GM23338 (cell line): ENCODE data around the gene MAP4K4. TPM values are rescaled to one million over a fixed set of nuclear protein-coding genes. Genes with fewer than 3 reads are reported as not detected.
A peak's percentile ranks its signal among the peaks of the same experiment; 100 is the strongest.

Experiments used
- ATAC-seq: fragments of 200-7000 bp; cut with Tn5 transposase; 3 replicates; pipeline ENCODE4 v1.9.1; 2020
- DNase-seq: peaks from one replicate; pipeline ENCODE4 v3.0.0-alpha.2; 2015; ENCODE audit warnings: low spot score
- H2AFZ ChIP-seq: fragments of 200-600 bp; sonication (generic); 2 replicates; pipeline ENCODE4 v1.8.0; 2016; ENCODE audit warnings: antibody characterized with exemption, mild to moderate bottlenecking, moderate library complexity
- H3F3A ChIP-seq: fragments of 200-600 bp; sonication (generic); replicated peaks from 2 replicates; pipeline ENCODE4 v1.8.0; 2017; ENCODE audit warnings: antibody characterized with exemption, mixed run types, low read depth
- H3K27ac ChIP-seq: fragments of 200-600 bp; sonication (generic); 2 replicates; pipeline ENCODE4 v1.6.1; 2016; ENCODE audit warnings: low read depth
- H3K27me3 ChIP-seq: fragments of 200-600 bp; sonication (generic); 2 replicates; pipeline ENCODE4 v1.8.0; 2016; ENCODE audit warnings: mild to moderate bottlenecking, mixed run types, moderate library complexity; ENCODE audit not compliant: insufficient read depth
- H3K36me3 ChIP-seq: fragments of 200-600 bp; sonication (generic); 2 replicates; pipeline ENCODE4 v1.8.0; 2016; ENCODE audit warnings: mild to moderate bottlenecking; ENCODE audit not compliant: insufficient read depth
- H3K4me1 ChIP-seq: fragments of 200-600 bp; sonication (generic); 2 replicates; pipeline ENCODE4 v1.8.0; 2016; ENCODE audit warnings: mild to moderate bottlenecking, moderate library complexity; ENCODE audit not compliant: insufficient read depth
- H3K4me2 ChIP-seq: fragments of 200-600 bp; sonication (generic); 2 replicates; pipeline ENCODE4 v1.7.1; 2017; ENCODE audit warnings: mixed run types
- H3K4me3 ChIP-seq: fragments of 200-600 bp; sonication (generic); 2 replicates; pipeline ENCODE4 v1.6.1; 2016; ENCODE audit warnings: mixed run types
- H3K79me2 ChIP-seq: fragments of 200-600 bp; sonication (generic); replicated peaks from 2 replicates; pipeline ENCODE4 v1.8.0; 2017; ENCODE audit warnings: mild to moderate bottlenecking; ENCODE audit not compliant: insufficient read depth
- H3K9me2 ChIP-seq: fragments of 200-600 bp; sonication (generic); 2 replicates; pipeline ENCODE4 v1.8.0; 2017; ENCODE audit not compliant: insufficient read depth
- H4K20me1 ChIP-seq: fragments of 200-600 bp; sonication (generic); replicated peaks from 2 replicates; pipeline ENCODE4 v1.8.0; 2017; ENCODE audit warnings: mild to moderate bottlenecking; ENCODE audit not compliant: insufficient read depth
- H3K27ac Mint-ChIP-seq: 2 replicates; pipeline ENCODE4 v1.8.0; 2020; ENCODE audit warnings: inconsistent platforms, mild to moderate bottlenecking, moderate library complexity, mixed read lengths
- H3K27me3 Mint-ChIP-seq: 3 replicates; pipeline ENCODE4 v1.8.0; 2022; ENCODE audit warnings: low read depth, mild to moderate bottlenecking, moderate library complexity, mixed read lengths, inconsistent platforms; ENCODE audit not compliant: insufficient read depth, poor library complexity
- H3K36me3 Mint-ChIP-seq: 3 replicates; pipeline ENCODE4 v1.8.0; 2021; ENCODE audit warnings: low read depth, mild to moderate bottlenecking, inconsistent platforms, moderate library complexity, mixed read lengths
- H3K4me1 Mint-ChIP-seq: 3 replicates; pipeline ENCODE4 v1.8.0; 2020; ENCODE audit warnings: mild to moderate bottlenecking, inconsistent platforms, mixed read lengths
- H3K4me3 Mint-ChIP-seq: 3 replicates; pipeline ENCODE4 v1.8.0; 2021; ENCODE audit warnings: moderate library complexity, mild to moderate bottlenecking, inconsistent platforms, mixed read lengths
- H3K9me3 Mint-ChIP-seq: 3 replicates; pipeline ENCODE4 v1.8.0; 2020; ENCODE audit warnings: moderate library complexity, mild to moderate bottlenecking, inconsistent platforms, mixed read lengths
- EZH2phosphoT487 ChIP-seq: fragments of 200-600 bp; sonication (generic); IDR thresholded peaks from one replicate; pipeline ENCODE4 v1.8.1; 2018; ENCODE audit warnings: antibody characterized with exemption; ENCODE audit not compliant: unreplicated experiment
- NANOG ChIP-seq: IDR thresholded peaks from 2 replicates; pipeline ENCODE4 v1.6.1; 2016; ENCODE audit warnings: antibody characterized with exemption, borderline replicate concordance
- ZNF462 ChIP-seq: fragments of 250-450 bp; sonication (Bioruptor Pico); IDR thresholded peaks from 2 replicates; pipeline ENCODE4 v1.5.0; 2020; ENCODE audit warnings: mild to moderate bottlenecking, moderate library complexity
- polyA plus RNA-seq: library from polyadenylated mRNA; unstranded; fragments of >200 nt; fragmentation: Nextera tagmentation; extraction: Ambion mirVana; gene quantifications from 2 replicates; pipeline ENCODE4 v1.2.1, GENCODE V29; 2016
- total RNA-seq: library from RNA; depleted of rRNA; stranded (reverse); fragments of >200 nt; shearing (Covaris generic); gene quantifications from 2 replicates; pipeline ENCODE4 v1.2.3, GENCODE V29; 2014

Gene MAP4K4
- total and polyA plus RNA-seq, 2 experiments from 2014 or later = 34.6 to 99.2 TPM

DNA sequence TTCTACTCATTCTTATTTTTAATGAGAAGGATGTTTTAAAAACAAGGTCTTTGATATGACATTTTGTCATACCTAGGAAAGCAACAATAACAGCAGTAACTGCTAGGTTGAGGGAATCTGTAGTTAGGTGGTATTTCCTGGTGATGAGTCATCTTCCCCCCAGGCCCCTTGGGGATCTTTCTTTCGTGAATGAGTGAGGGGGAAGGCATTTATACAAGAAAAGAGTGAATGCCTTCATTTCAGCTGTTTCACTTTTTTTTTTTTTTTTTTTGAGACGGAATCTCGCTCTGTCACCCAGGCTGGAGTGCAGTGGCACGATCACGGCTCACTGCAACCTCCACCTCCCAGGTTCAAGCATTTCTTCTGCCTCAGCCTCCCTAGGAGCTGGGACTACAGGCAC, 108.6 kb downstream of the MAP4K4 start:
- H4K20me1 ChIP-seq = peaks cover 1% of the 10 kb centered on the region; the same call in 1 of the 2 replicates
- peak overlapping the region; percentile 82 for H3K27ac ChIP-seq
- no peak overlapping the region for H2AFZ ChIP-seq
- H3K4me1 ChIP-seq = peaks cover 69% of the 10 kb centered on the region
- no peaks in the 10 kb centered on the region for H3K36me3 ChIP-seq
- DNase-seq (peak; percentile 67), ATAC-seq (peak; percentile 45)
- peak overlapping the region; percentile 15; the same call in 1 of the 3 replicates for H3K4me3 Mint-ChIP-seq
- H3F3A ChIP-seq = no peaks in the 10 kb centered on the region; the same call in 1 of the 2 replicates
- no peaks in the 10 kb centered on the region for H3K9me3 Mint-ChIP-seq
- TF ChIP-seq ZNF462 (CRISPR knock-in tag) (no peak), NANOG (no peak)
- H3K27me3 ChIP-seq = no peaks in the 10 kb centered on the region
- peaks cover 94% of the 10 kb centered on the region for H3K79me2 ChIP-seq
- peak overlapping the region; percentile 50 for H3K4me2 ChIP-seq
- H3K4me1 Mint-ChIP-seq = peaks cover 72% of the 10 kb centered on the region
- H3K27me3 Mint-ChIP-seq = no peaks in the 10 kb centered on the region
- no peaks in the 10 kb centered on the region; the same call in 2 of the 3 replicates for H3K36me3 Mint-ChIP-seq
- peak overlapping the region; percentile 97 for H3K27ac Mint-ChIP-seq
- H3K4me3 ChIP-seq = 0 out of 2 replicates have a peak overlapping the region, but pooled peaks have one; percentile 1
- H3K9me2 ChIP-seq = no peaks in the 10 kb centered on the region

DNA sequence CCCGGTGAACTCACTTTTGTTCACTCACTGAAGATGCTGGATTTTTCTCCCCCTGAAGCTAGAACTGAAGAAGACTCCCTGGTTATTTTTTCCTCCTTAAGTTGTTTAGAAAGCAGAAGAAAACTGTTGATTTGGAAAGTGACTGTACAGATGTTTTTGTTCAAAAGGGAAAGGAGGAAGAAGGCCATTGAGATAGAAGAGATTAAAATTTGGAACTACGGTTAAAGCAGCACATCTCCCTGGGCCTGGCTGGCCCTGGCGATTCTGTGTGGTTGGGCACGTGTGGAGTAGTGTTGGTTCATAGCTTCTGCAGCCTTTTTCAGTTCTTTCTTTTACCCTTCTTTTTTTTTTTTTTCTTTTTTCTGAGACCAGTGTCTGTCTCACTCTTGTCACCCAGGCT, 109.2 kb downstream of the MAP4K4 start:
- Mint-ChIP-seq H3K4me1 (peaks cover 76% of the 10 kb centered on the region), H3K9me3 (no peaks in the 10 kb centered on the region), H3K27me3 (peaks cover 2% of the 10 kb centered on the region), H3K27ac (peak overlapping the region; percentile 74), H3K4me3 (peak overlapping the region; percentile 4; the same call in 1 of the 3 replicates), H3K36me3 (no peaks in the 10 kb centered on the region; the same call in 2 of the 3 replicates)
- Histone ChIP-seq H2AFZ (no peak overlapping the region), H3K36me3 (no peaks in the 10 kb centered on the region), H3K27me3 (no peaks in the 10 kb centered on the region), H3K79me2 (peaks cover 94% of the 10 kb centered on the region), H3K4me2 (0 out of 2 replicates have a peak overlapping the region, but pooled peaks have one; percentile 50), H3F3A (no peaks in the 10 kb centered on the region; the same call in 1 of the 2 replicates), H3K27ac (peak overlapping the region; percentile 82), H3K4me3 (no peak overlapping the region), H4K20me1 (no peaks in the 10 kb centered on the region; the same call in 1 of the 2 replicates), H3K9me2 (no peaks in the 10 kb centered on the region), H3K4me1 (peaks cover 72% of the 10 kb centered on the region)
- ATAC-seq = no peak
- DNase-seq = no peak
- no peak for TF ChIP-seq NANOG
- no peak for TF ChIP-seq ZNF462 (CRISPR knock-in tag)
- TF ChIP-seq EZH2phosphoT487 = no peak
